ENCODE measurements around the gene MDH1. TPM values are rescaled to one million over a fixed set of nuclear protein-coding genes. Genes with fewer than 3 reads are reported as not detected.

Gene MDH1
- total RNA-seq, 1 donor, result 189 TPM

DNA sequence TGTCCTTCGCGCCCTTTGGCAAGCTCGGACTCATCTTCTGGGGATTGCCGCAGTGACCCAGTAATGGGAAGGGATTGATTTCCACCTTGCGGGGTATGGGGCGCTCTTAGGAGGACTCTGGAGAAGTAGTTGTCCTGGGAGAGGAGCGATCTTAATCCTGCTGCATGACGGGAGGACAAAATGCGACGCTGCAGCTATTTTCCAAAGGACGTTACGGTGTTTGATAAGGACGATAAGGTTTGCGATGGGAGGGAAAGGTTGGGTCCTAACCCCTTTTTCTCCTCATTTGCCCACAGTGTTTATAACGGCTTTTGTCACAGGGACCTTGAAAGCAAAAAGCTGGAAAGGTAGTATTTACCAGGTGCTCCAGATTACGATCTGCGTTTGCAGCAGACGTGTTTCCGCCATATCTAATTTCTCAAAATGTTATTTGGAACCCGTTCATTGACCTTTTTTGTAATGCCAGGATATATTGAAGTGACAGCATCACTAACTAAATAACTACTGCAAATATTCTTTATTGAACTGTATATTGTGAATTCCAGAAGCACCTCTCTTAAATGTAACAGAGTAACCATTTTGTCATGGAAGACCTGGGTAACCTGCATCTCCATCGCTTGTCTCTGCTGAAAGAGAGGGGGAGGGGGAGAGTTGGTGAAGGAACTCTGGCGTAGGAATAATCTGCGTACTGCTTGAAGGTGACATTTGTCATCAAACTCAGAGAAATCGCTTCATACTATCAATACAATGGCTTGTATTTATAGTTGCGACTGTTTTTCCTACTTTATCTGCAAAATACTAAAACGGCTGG is 590 bp downstream of the MDH1 start:
- peak; percentile 5 for DNase-seq (ENCODE audit: low read depth)
- peak overlapping the region; percentile 100 for H3K4me3 ChIP-seq (ENCODE audit: low read depth, low read length)
- TF ChIP-seq, protein P1, sequence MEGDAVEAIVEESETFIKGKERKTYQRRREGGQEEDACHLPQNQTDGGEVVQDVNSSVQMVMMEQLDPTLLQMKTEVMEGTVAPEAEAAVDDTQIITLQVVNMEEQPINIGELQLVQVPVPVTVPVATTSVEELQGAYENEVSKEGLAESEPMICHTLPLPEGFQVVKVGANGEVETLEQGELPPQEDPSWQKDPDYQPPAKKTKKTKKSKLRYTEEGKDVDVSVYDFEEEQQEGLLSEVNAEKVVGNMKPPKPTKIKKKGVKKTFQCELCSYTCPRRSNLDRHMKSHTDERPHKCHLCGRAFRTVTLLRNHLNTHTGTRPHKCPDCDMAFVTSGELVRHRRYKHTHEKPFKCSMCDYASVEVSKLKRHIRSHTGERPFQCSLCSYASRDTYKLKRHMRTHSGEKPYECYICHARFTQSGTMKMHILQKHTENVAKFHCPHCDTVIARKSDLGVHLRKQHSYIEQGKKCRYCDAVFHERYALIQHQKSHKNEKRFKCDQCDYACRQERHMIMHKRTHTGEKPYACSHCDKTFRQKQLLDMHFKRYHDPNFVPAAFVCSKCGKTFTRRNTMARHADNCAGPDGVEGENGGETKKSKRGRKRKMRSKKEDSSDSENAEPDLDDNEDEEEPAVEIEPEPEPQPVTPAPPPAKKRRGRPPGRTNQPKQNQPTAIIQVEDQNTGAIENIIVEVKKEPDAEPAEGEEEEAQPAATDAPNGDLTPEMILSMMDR (IDR thresholded peaks at IDR 0.05; ENCODE audit: insufficient read depth, low read depth, low read length), result no peak

- peak; percentile 20 for DNase-seq (ENCODE audit: low read depth)
- TF ChIP-seq, protein P1 (IDR thresholded peaks at IDR 0.05; ENCODE audit: insufficient read depth, low read depth, low read length), result no peak
Measured at GRCh38 chr2:63590626-63591408, 2.1 kb downstream of the MDH1 start.

GRCh38 chr2:63591566-63592175 is 2.9 kb downstream of the MDH1 start:
- TF ChIP-seq, protein P1 (IDR thresholded peaks at IDR 0.05; ENCODE audit: insufficient read depth, low read depth, low read length), result no peak
- H3K4me3 ChIP-seq (ENCODE audit: low read depth, low read length), result no peak overlapping the region
- peak; percentile 47 for DNase-seq (ENCODE audit: low read depth)

More at GRCh38 chr2:63590626-63591408, 2.1 kb downstream of the MDH1 start:
- H3K4me3 ChIP-seq (ENCODE audit: low read depth, low read length), result no peak overlapping the region

DNA sequence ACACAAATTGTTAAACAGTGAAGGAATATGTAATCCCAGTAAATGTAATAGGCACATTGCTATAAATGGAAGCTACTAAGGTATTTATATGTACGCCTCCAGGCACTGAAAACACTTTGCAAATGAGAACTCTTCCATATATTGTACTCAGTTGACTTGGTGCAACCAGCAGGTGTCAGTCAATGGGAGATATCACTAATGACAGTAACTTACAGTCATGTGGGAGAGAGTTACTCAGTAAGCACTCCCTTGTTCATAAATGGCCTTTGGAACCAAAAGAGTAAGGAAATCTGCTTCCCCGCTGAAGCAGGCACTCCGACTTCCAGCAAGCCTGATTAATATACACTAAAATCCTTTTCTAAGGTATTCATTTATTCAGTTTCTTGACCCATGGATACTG is 5.9 kb downstream of the MDH1 start:
- no peak for DNase-seq (ENCODE audit: low read depth)
- H3K4me3 ChIP-seq (ENCODE audit: low read depth, low read length), result no peak overlapping the region

DNA sequence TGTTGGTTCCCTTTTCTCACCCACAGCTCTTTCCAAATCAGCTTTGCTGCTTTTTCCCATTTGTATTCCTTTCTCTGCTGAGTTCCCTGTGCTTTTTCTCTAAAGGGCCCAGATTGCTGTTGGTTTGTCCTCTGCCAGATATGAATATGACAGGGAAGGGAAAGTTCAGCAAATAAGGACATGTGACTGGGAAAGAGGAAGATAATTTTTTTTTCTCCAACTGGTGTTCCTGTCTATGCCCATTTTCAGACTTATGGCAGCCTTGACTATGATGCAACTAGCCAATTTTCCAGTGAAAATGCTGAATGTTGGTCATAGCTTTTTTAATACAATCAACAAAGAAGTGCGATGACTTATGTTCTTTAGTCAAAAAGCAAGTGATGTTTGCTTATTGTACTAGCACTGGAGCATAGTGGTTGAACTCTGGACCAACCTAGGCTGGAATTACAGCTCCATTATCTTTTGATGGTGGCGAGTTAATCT is 7.7 kb downstream of the MDH1 start:
- TF ChIP-seq, protein P1 (IDR thresholded peaks at IDR 0.05; ENCODE audit: insufficient read depth, low read depth, low read length), result no peak
- H3K4me3 ChIP-seq (ENCODE audit: low read depth, low read length), result no peak overlapping the region
- no peak for DNase-seq (ENCODE audit: low read depth)

More for the DNA sequence above, 5.9 kb downstream of the MDH1 start:
- TF ChIP-seq, protein P1 (IDR thresholded peaks at IDR 0.05; ENCODE audit: insufficient read depth, low read depth, low read length), result no peak

DNA sequence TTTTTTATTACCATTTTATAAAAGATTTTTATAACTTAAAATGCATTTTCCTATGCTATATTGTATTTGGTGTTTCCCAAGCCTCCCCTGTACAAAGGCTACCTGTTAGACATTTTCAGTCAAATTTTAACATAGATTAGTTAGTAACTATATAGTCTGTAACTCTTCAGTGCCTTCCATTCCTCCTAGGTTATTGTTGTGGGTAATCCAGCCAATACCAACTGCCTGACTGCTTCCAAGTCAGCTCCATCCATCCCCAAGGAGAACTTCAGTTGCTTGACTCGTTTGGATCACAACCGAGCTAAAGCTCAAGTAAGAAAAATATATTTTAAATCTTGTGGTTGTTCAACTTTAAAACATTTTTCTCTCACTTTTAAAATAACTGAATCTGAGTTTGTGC is 10.2 kb downstream of the MDH1 start:
- TF ChIP-seq, protein P1 (IDR thresholded peaks at IDR 0.05; ENCODE audit: insufficient read depth, low read depth, low read length), result no peak
- no peak for DNase-seq (ENCODE audit: low read depth)
- no peak overlapping the region for H3K4me3 ChIP-seq (ENCODE audit: low read depth, low read length)

Measured in fibroblast of villous mesenchyme (primary cell).